Nephron (organoid): Measurements from ENCODE around the gene HYAL4.

Source experiments
- H3K27ac Mint-ChIP-seq, 3 experiments: 2 replicates each; pipeline ENCODE4 v1.8.0; 2020; ENCODE audit warnings: mixed read lengths in 3 of 3, mild to moderate bottlenecking in 2 of 3, moderate library complexity in 1 of 3
- H3K27me3 Mint-ChIP-seq: 2 replicates; pipeline ENCODE4 v1.8.0; 2021; ENCODE audit warnings: low read depth, mild to moderate bottlenecking, moderate library complexity, mixed read lengths
- H3K36me3 Mint-ChIP-seq: 2 replicates; pipeline ENCODE4 v1.8.0; 2020; ENCODE audit warnings: low read depth, mixed read lengths
- H3K4me1 Mint-ChIP-seq: 2 replicates; pipeline ENCODE4 v1.8.0; 2020; ENCODE audit warnings: mixed read lengths
- H3K4me3 Mint-ChIP-seq, 3 experiments: 2 replicates each; pipeline ENCODE4 v1.8.0; 2020; ENCODE audit warnings: mild to moderate bottlenecking in 3 of 3, mixed read lengths in 3 of 3, moderate library complexity in 2 of 3
- H3K9me3 Mint-ChIP-seq: 2 replicates; pipeline ENCODE4 v1.8.0; 2020; ENCODE audit warnings: mixed read lengths
- TF ChIP-seq, protein P1 (sequence below), 3 experiments: fragments of 200-600 bp; sonication (generic); IDR thresholded peaks; one replicate each; pipeline ENCODE4 v1.5.0; 2021; ENCODE audit warnings: antibody characterized with exemption in 3 of 3; ENCODE audit not compliant: unreplicated experiment in 3 of 3

Gene HYAL4

DNA sequence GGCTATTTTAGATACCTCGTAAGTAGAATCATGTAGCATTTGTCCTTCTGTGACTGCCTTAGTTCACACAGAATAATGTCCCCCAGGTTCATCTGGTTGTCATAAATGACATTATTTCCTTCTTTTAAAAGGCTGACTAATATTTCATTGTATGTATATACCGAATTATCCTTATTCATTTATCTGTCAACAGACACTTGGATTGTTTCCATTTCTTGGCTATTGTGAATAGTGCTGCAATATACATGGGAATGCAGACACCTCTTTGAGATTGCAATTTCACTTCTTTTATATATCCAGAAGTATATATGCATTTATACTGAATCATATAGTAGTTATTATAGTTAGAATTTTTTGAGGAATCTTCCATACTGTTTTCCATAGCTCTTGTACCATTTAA lies 24.1 kb upstream of the HYAL4 start:
- no peak overlapping the region for H3K4me3 Mint-ChIP-seq
- H3K9me3 Mint-ChIP-seq: no peaks in the 10 kb centered on the region
- H3K27ac Mint-ChIP-seq: no peak overlapping the region
- H3K4me1 Mint-ChIP-seq: no peaks in the 10 kb centered on the region
- H3K36me3 Mint-ChIP-seq: no peaks in the 10 kb centered on the region
- TF ChIP-seq, protein P1, sequence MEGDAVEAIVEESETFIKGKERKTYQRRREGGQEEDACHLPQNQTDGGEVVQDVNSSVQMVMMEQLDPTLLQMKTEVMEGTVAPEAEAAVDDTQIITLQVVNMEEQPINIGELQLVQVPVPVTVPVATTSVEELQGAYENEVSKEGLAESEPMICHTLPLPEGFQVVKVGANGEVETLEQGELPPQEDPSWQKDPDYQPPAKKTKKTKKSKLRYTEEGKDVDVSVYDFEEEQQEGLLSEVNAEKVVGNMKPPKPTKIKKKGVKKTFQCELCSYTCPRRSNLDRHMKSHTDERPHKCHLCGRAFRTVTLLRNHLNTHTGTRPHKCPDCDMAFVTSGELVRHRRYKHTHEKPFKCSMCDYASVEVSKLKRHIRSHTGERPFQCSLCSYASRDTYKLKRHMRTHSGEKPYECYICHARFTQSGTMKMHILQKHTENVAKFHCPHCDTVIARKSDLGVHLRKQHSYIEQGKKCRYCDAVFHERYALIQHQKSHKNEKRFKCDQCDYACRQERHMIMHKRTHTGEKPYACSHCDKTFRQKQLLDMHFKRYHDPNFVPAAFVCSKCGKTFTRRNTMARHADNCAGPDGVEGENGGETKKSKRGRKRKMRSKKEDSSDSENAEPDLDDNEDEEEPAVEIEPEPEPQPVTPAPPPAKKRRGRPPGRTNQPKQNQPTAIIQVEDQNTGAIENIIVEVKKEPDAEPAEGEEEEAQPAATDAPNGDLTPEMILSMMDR (IDR thresholded peaks at IDR 0.05; ENCODE audit: unreplicated experiment in 3 of 3): no peak
- no peaks in the 10 kb centered on the region for H3K27me3 Mint-ChIP-seq

DNA sequence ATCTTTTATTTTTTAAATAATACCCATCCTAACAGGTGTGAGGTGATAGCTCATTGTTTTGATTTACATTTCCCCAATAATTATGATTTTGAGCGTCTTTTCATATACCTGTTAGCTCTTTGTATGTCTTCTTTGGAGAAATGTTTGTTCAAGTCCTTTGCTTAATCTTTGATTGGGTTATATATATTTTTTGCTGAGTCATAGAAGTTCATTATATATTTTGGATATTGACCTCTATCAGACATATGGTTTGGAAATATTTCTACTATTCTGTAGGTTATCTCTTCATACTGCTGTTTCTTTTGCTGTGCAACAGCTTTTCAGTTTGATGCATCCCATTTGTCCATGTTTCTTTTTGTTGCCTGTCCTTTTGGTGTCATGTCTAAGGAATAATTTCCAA lies 23.6 kb upstream of the HYAL4 start:
- Mint-ChIP-seq H3K9me3 (no peaks in the 10 kb centered on the region), H3K36me3 (no peaks in the 10 kb centered on the region), H3K4me1 (no peaks in the 10 kb centered on the region), H3K27ac (no peak overlapping the region), H3K27me3 (no peaks in the 10 kb centered on the region), H3K4me3 (no peak overlapping the region)
- TF ChIP-seq, protein P1 (IDR thresholded peaks at IDR 0.05; ENCODE audit: unreplicated experiment in 3 of 3): no peak

DNA sequence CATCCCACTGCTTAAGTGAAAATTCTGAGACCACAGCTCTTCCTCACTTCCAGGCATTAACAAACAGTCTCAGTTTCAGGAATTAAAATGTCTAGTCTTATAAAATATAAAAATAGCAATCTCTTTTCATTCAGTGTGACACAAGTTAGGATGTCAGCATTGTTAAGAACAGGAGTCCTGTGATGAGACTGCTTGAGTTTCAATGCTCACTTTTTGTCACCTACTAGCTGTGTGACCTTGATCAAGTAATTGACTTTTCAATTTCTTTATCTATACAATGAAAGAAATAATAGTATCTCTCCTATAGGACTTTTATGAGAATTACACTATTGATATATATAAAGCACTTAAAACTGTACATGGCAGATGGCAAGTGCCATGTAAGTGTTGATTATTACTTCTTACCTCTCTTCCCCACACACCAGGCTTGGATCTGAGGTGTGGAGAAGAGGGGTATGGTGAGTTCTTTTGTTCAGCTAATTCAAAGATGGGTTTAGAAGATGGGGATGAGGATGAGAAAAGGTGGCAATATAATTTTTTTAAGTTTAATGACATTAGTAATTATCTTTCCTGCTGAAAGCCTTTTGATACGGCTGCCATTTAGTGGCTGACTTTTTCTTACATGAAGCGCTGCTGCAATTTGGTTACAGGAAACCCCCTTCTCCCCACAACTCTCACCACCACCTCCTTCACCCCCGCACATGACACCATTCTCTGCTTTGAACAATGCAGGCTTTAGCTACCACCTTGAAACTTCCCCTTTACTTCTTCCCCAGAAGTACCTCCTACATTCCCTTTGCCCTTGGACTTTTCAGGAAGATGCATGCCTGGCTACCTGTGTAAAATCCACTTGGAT lies 20.8 kb upstream of the HYAL4 start:
- TF ChIP-seq, protein P1 (IDR thresholded peaks at IDR 0.05; ENCODE audit: unreplicated experiment in 3 of 3): no peak
- Mint-ChIP-seq H3K4me1 (no peaks in the 10 kb centered on the region), H3K36me3 (no peaks in the 10 kb centered on the region), H3K9me3 (no peaks in the 10 kb centered on the region), H3K27ac (peak overlapping the region in 1 of 3 experiments; percentile 43), H3K4me3 (no peak overlapping the region), H3K27me3 (no peaks in the 10 kb centered on the region)

DNA sequence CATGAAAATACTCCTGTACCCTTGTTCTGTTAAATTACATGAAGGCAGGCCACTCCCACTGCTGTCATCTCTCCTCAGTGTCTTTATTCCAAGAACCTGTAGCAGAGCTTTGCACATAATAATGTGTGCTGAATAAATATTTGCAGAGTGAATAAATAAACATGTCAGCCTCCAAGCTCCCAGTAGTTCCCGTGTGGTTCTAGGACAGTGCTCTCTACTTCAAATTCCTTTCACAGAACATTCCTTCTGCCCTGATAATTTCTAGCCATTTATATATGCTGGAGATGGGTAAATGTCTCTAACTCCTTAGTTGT lies 20.3 kb upstream of the HYAL4 start:
- Mint-ChIP-seq H3K4me3 (no peak overlapping the region), H3K9me3 (no peaks in the 10 kb centered on the region), H3K4me1 (no peaks in the 10 kb centered on the region), H3K27ac (peak overlapping the region in 1 of 3 experiments; percentile 43), H3K36me3 (no peaks in the 10 kb centered on the region), H3K27me3 (no peaks in the 10 kb centered on the region)
- TF ChIP-seq, protein P1 (IDR thresholded peaks at IDR 0.05; ENCODE audit: unreplicated experiment in 3 of 3): no peak

DNA sequence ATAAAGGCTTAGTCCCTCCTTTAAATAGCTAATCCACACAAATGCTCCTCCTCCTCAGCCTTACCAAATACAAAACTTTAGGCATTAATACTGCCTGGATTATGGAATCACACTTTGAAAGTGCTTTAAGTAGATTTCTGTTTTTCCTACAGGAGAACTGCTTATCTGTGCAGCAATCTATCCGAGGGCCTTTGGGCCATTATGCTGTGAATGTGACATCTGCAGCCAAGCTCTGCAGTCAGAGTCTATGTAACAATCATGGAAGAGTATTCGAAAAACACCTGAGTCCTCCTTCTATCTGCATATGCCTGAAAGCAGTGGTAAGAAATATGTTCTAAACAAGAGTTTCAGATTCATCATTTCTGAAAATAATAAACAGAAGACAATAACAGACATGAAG lies 16.2 kb upstream of the HYAL4 start:
- no peaks in the 10 kb centered on the region for H3K4me1 Mint-ChIP-seq
- no peak overlapping the region for H3K27ac Mint-ChIP-seq
- no peak overlapping the region for H3K4me3 Mint-ChIP-seq

More for the DNA sequence above, 16.2 kb upstream of the HYAL4 start:
- Mint-ChIP-seq H3K9me3 (no peaks in the 10 kb centered on the region), H3K27me3 (peaks cover 4% of the 10 kb centered on the region), H3K36me3 (no peaks in the 10 kb centered on the region)
- TF ChIP-seq, protein P1 (IDR thresholded peaks at IDR 0.05; ENCODE audit: unreplicated experiment in 3 of 3): no peak
